Activated CD8-positive, alpha-beta memory T cell treated with anti-CD3 and anti-CD28 coated beads for 48 hours (primary cell): ENCODE measurements around the gene CFAP68.
"Not testable (repeated sequence)": the region's sequence is repeated elsewhere in the genome, so short reads cannot be mapped to it uniquely, and the experiment has no call there.

Experiments used
- DNase-seq, 3 experiments: peaks; one replicate each; pipeline ENCODE4 v3.0.0-alpha.2; 2020; ENCODE audit warnings: low read depth in 2 of 3, low spot score in 2 of 3

The CFAP68 gene

DNA sequence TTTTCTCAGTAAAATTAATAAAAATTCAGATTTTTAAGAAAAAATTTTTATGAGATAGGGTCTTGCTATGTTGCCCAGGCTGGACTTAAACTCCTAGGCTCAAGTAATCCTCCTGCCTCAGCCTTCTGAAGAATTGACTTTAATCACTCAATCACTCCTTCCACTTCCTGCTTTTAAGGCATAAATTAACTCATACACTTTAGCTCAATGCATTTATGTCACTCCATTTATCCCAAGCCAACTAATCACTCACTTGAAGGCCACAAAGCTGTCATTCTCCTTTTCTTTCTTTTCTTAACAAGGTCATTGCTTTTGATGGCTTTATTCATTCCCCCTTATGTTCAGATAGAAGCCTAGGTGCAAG is 8.8 kb upstream of the CFAP68 start:
- no peak for DNase-seq

DNA sequence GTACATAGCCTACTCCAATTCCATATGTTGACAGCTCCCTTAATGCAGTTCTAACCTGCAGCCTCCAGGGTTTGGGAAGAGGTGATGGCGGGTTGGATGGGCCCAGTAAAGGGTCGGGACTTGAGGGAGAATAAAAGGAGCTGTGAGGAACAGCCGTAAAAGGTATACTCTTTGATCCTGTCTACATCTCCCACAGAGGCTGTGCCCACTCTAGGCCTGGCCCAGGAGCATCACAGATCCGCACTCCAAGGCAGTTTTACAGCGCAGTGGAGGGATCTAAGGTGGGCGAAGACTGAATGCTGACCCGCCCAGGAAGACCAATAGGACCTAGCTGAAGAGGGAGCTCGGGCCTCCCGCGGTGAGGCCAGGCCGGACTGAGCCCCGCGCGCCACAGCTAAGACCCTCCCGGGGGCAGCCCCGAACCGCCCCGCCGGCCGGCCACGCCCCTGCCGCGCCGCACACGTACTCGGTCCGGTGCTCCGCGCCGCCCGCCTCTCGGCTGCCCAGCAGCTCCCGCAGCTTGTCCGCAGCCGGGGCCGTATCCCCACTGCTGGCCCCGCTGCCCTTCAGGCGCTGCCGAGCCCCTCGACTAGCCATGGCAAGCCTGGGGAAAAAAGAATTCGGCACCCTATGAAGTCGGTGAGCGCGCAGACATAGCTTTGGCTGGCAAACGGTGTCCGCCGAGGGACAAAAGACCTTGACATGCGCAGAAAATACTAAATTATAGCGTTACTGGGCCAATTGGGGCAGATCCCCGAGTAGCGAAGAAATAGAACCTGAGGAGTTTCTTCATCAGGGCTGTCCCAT is 8.3 kb upstream of the CFAP68 start, which contains the start of gene ALG9:
ALG9 (minus strand) TSS at position 696 of the 807 bp plus-strand sequence; CDS start at position 597, 99 bp downstream.
- peak; percentile 59 to 95 (median 75) for DNase-seq

DNA sequence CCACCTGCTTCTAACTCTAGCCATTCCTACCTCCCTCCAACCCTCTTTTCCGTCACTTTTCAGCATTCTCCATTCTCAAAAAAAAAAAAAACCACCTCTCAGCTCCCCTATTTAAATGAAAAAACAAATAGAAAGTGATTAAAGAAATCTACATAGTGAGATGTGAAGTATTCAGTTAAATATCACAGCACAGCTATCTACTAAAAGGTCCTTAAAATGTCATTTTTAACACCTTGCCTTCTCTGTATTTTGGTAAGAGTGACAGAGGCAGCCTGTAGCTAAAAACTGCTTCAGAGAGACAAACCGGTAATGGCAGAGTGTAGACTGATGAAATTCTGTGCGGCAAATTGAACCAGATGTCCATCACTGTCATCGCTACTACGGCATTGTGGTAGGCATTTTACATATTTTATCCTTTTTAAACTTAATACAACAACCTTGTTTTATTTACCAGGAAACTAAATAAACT is 7.6 kb upstream of the CFAP68 start:
- DNase-seq = no peak

DNA sequence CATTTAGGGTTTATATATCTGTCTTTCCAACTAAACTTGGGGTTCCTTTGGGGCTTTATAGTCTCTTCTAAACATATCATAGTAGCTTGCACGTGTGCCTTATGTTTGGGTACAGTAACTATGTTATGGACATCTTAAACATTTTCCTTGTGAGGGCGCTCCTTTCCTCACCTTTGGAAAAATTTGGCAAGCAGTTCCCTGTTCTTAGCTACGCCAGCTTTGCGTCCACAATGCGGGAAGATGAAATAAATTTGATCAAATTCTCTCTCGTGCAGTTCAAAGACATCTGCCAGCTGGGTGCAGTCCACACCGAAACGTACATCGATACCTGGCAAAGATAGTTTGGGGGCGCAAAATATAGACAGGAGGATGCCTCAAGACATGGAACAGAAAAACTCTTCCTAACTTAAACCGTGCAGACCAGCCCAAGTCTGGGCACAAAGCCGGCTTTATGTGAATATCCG is 924 bp upstream of the CFAP68 start:
- no peak for DNase-seq

DNA sequence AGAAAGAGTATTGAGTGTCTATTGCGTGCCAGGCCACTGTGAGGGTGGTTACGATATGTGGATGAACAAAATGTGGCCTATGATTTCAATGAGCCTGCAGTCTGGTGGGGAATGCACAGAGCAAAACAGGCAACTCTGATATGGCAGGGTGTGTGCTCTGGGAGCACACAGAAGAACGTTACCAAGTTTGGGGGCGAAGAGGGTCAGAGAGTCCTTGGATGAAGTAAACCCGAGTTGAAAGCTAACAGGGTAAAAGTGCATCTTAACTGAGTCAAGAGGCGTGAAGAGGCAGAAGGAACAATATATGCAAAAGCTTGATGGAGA is 258 bp downstream of the CFAP68 start:
- no peak for DNase-seq

DNA sequence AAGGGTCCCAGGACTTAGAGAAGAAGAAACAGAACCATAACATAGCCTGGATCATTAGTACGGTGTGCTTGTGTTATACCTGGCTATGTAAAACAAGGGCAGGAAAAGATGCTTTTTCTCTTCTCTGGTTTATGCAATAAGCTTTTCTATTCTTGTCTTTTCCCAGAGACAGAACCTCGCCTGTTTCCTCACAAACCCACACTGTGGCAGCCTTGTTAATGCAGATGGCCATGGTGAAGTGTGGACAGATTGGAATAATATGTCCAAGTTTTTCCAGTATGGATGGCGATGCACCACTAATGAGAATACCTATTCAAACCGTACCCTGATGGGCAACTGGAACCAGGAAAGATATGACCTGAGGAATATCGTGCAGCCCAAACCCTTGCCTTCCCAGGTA is 2.9 kb downstream of the CFAP68 start:
- DNase-seq = no peak

DNA sequence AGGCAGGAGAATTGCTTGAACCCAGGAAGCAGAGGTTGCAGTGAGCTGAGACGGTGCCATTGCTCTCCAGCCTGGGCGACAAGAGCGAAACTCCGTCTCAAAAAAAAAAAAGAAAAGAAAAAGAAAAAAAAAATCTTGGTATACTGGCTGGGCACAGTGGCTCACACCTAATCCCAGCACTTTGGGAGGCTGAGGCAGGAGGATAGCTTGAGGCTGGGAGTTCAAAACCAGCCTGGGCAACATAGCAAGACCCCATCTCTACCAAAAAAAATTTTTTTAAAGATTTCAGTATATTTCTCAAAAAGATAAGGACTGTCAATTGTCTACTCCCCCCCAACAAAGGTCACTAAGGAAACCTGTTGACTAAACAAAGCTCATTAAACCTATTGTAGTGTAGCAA is 5.7 kb downstream of the CFAP68 start:
- DNase-seq = not testable (repeated sequence)

DNA sequence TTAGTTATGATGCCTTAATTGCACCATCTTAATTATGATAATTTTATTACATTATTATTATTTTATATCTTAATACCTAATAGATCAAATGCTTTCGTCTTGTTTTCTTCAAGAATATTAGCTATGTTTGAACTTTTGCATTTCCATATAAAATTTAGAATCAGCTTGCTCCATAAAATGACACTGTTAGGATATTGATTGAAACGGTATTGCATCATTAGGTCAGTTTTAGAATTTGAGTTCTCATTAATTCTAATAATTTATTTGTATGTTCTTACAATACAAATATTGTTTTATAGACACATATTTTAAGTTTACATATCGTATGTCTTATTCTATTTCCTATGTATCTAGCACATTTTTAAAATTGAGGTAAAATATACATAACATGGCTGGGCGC is 6.7 kb downstream of the CFAP68 start:
- no peak for DNase-seq

DNA sequence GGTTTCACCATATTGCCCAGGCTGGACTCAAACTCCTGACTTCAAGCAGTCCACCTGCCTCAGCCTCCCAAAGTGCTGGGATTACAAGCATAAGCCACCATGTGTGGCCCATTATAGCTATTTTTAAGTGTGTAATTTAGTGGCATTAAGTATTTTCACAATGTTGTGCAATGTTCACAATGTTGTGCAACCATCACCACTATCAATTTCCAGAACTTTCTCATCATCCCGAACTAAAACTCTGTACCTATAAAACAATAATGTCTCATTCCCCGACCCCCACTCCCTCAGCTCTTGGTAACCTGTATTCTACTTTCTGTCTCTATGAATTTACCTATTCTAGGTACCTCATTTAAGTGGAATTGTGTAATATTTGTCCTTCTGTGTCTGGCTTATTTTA is 7.5 kb downstream of the CFAP68 start:
- DNase-seq = no peak

DNA sequence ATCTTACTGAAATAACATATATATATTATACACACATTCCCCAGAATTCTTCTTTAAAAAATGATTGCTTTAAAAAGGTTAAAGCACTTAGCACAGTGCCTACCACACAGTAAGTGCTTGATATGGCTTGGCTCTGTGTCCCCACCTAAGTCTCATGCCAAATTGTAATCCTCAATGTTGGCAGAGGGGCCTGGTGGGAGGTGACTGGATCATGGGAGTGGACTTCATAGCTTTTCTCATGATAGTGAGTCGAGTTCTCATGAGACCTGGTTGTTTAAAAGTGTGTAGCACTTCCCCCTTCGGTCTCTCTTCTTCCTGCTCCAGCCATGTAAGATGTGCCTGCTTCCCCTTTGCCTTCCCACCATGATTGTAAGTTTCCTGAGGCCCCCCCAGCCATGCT is 26.1 kb downstream of the CFAP68 start:
- DNase-seq = no peak

DNA sequence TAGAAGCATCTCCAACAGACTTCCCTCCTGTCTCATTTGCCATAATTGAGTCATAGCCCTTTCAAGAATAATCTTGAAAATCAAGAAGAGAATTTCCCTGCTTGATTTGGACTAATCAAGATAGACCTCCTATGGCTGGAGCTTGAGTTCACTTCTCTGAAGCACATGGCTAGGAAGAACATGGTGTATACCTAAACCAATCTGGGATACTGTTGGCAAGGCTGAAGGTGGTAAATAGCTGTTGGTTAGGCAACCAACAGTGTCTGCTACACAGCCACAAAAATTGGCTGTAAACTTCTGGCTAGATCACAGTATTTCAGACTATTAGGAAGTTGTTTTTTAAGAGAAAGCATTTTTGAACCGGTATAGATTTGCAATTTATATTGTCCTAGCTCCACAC is 27.3 kb downstream of the CFAP68 start:
- no peak for DNase-seq

DNA sequence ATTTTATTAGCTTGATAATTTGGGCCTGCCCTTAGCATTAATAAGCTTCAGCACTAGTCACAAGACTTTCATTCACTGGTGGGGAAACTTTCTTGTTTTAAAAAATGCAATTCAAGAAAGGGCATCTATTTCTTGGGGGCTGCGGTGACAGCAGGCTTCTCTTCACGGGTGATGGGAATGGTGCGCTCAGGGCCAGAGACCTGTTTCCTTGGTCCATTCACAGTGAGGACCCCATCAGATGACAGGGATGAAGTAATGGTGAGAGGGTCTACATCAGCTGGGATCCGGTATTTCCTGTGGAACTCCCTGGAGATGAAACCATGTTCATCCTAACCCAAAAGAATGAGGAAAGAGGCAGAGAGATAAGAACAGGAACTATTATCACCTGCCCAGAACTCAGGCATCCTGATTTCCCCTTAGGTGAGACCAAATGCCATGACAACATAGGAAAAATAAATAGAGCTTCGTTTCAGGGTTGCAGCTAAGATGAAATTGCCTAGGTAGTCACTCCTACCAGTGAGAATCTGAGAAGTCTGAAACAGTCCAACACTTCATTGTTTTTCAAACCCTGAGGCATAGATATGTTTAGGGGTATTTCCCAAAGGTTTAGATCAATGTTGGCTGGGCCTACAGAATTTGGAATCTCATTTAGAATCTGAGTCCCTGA is 29.4 kb downstream of the CFAP68 start:
- no peak for DNase-seq

DNA sequence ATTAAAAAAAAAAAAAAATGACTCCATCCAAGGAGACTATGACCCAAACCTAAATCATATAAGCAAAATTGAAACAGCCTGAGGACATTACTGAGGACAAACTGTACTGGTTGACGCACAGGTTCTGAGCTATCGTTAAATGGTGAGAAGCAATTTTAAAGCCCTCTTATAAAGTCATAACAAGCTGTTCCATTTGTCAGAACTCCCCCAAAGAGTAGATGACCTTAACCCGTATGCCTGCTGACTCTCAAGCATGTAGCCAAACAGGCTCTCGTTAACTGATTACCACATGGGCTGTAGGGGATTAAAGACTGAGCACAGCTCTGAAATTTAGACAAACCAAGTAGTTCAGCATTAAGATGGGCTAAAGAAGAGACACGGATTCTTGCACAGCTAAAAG is 30.0 kb downstream of the CFAP68 start:
- no peak for DNase-seq

DNA sequence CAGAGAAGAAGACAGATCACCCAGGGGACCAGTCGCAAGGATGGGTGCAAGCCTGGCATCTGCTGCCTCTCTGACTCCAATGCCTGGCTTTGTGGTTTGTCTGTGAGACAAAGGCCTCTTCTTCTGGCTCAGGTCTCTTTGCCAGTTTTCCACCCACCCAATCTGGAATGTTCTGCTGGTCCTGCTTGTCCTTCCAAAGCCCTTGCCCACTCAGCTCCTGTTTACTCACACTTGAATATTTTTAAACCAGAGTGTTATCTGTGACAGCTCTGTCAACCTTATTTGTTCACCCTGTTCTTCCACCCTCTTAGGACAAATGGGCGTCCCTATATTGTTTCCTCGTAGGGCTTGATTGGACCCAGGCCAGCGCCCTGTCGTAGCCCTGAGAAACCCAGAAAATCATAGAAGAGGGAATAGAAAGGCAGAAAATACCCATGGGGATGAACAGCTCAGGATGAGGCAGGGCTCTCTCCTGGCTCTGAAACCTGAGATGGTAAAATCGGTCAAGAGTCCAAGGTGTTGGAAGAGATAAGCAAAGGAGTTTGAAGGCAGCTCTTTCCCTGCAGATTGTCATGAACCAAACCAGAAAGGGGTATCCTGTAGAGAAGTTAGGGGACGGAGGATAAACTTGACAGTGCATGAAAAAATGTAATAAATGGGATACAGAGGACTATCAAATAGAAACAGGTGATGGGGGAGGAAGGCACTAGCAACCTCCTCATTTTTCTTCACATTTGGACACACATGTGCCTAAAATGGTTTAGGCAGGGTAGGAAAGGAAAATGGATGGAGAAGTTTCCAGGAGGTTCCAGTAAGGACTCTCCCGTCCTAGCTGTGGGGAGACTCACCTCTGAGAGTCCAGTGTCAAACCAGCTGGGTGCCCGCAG is 31.6 kb downstream of the CFAP68 start:
- no peak for DNase-seq

DNA sequence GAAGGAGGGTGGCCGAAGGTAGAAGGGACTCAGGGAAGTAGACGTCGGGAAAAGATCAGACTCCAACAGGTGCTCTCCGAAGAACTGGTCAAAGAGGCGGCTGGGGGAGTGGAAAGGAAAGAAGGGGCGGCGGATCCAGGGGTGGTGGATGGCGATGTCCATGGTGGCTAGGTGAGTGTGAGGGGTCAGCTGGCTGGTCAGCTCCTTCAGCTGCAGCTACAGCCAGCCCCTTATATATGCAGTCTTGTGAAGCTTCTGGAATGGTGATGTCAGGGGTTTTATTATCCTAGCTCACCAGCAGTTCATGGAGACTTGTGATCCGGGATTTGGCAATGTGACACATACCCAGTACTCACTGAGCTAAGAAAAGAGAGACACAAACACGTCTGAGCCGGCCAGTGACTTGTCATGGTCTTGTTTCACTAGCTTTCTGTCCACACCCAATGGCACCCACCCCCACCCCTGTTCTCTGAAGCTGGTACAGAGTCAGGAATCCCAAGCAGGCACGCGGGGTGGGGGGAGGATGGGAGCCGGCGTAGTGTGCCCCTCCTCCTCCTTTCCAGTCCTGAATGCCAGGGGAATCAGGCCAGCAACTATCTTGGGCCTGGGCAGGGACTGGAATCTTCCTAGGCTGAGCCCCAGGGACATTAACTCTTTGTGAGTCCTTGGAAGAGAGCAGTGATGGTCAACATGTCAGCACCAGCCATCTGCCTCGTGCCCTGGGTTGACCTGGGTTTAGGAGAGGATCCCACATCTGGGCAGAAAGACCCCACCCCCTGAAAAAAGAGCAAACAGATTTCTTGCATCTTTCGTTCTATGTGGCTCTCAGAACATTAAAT is 32.4 kb downstream of the CFAP68 start, which contains the start of gene CRYAB:
CRYAB (minus strand) TSS at position 208 of the 839 bp plus-strand sequence; CDS start at position 162, 46 bp downstream.
- no peak for DNase-seq

DNA sequence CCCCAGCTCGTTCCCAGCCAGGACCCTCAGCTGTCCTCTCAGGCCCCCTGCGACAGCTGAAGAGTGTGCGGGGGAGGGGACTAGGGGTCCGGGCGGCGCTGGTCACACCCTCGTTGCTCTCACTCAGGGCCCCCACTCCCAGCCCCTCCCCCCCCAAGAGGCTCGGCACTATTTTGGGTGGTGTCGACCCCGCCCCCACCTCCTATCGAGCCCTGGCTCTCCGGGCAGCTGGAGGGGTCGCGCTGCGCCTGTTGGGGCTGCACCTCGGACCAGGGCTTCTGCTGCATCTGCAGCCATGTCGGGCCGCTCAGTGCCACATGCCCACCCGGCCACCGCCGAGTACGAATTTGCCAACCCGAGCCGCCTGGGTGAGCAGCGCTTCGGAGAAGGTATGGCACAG is 33.2 kb downstream of the CFAP68 start, which contains the start of gene HSPB2:
HSPB2 (plus strand) TSS at position 200 of the 400 bp plus-strand sequence; CDS start at position 296, 96 bp downstream.
- DNase-seq = no peak

DNA sequence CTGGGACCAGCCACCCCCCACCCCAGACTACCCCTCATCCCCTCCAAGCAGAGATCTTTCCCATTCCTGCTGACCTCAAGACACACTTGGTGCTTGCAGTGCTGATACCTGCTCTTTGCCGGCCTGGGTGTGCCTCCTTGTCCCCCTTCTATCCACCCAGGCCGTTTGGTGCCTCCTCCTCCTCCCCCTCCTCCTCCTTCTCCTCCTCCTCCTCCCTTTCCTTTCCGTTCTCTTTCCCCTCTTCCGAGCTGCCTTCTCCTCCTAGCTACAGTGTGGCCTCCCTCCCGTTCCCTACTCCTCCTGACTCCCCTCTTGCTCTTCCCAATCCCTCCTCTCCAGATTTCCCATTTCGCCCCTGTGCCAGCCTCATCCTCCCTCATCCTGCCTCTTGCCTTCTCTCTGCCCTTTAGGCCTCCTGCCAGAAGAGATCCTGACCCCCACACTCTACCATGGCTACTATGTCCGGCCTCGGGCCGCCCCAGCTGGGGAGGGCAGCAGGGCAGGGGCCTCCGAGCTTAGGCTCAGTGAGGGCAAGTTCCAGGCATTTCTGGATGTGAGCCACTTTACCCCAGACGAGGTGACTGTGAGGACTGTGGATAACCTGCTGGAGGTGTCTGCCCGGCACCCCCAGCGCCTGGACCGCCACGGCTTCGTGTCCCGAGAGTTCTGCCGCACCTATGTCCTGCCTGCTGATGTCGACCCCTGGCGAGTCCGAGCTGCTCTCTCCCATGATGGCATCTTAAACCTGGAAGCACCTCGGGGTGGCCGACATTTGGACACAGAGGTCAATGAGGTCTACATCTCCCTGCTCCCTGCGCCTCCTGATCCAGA is 33.9 kb downstream of the CFAP68 start:
- no peak for DNase-seq

DNA sequence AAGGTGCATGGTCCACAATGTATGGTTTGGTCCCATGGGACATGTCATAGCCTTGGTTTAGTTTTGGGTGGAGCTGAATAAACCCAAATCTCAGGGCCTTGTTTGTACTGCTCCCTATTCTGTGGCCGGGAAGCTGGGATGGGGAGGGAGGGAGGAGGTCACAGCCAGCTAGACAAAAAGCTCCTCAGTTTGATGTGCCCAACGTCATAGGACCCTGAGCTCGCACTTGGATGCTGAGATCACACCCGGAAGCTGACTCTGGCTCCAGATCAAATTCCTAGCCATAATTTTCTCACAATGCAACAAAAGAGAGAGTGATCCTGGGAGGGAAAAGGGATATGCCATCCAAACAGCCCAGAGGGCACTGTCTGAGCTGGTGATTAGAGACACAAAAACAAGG is 34.7 kb downstream of the CFAP68 start:
- no peak for DNase-seq

DNA sequence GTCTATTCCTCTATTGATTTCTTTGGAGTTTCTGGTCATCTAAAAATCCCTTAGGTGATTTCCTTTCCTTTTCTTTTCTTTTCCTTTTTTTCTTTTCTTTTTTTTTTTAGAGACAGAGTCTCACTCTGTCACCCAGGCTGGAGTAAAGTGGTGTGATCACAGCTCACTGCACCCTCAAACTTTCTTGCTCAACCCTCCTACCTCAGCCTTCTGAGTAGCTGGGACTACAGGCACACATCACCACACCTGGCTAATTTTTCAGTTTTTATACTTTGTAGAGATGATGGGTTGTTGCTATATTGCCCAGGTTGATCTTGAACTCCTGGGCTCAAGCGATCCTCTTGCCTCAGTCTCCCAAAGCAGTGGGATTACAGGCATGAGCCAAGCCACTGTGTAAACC is 37.4 kb downstream of the CFAP68 start:
- DNase-seq = no peak

DNA sequence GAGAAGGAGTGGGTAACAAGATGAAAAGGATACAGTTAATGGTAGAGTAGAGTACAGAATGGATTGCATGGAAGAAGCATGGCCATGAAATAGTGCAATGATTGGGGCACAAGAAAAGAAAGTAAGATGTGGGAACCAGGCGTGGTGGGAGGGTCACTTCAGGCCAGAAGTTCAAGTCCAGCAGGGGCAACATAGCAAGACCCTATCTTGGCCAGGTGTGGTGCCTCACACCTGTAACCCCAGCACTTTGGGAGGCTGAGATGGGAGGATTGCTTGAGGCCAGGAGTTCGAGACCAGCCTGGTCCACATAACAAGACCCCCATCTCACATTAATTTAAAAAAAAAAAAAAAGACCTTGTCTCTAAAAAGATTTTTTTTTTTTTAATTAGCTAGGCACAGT is 38.0 kb downstream of the CFAP68 start:
- no peak for DNase-seq
